HCT116 (cell line): Measurements from ENCODE around the gene OPTN. TPM values are rescaled to one million over a fixed set of nuclear protein-coding genes. Genes with fewer than 3 reads are reported as not detected.

Experiments used
- ATAC-seq: fragments of 200-7000 bp; cut with Tn5 transposase; 2 replicates; pipeline ENCODE4 v1.9.1; 2020; ENCODE audit warnings: mild to moderate bottlenecking, moderate library complexity
- BruUV-seq: library from RNA; stranded (reverse); fragments of 400-500 nt; replicated peaks from 2 replicates; lab custom pipeline; 2021; lab: Mats Ljungman, UMichigan
- CTCF ChIA-PET: fragments of 300-600 bp; sonication (Branson Sonifier 250); formaldehyde crosslinking; loops from one replicate; lab custom pipeline; 2021; ENCODE audit warnings: antibody characterized with exemption; lab: Charles Lee
- POLR2A ChIA-PET: fragments of 300-600, 350-600 bp; sonication (Branson Sonifier 250); formaldehyde crosslinking; loops from one replicate; lab custom pipeline; 2021; ENCODE audit warnings: antibody characterized with exemption; lab: Charles Lee
- RAD21 ChIA-PET, 2 experiments: fragments of 300-600 bp; sonication (Branson Sonifier 250); formaldehyde crosslinking; loops; one replicate each; lab custom pipeline; 2023; ENCODE audit warnings: low total read pairs in 2 of 2; ENCODE audit not compliant: uncharacterized antibody in 2 of 2, unreplicated experiment in 2 of 2, low non-redundant PET in 1 of 2; lab: Charles Lee
- DNase-seq: peaks from one replicate; pipeline ENCODE4 v3.0.0-alpha.2; 2010; ENCODE audit warnings: low read depth, low spot score
- H2AFZ ChIP-seq: fragments of 200-600 bp; shearing (Covaris generic), sonication (generic); 2 replicates; pipeline ENCODE4 v1.6.1; 2017; ENCODE audit warnings: low read depth, mixed run types, mixed read lengths, antibody characterized with exemption, low read length; ENCODE audit not compliant: poor library complexity, severe bottlenecking
- H3K27ac ChIP-seq: 2 replicates; pipeline ENCODE4 v1.5.1; 2012; ENCODE audit warnings: low read depth, low read length
- H3K27me3 ChIP-seq: fragments of 200-600 bp; sonication (generic); 2 replicates; pipeline ENCODE4 v1.6.1; 2016; ENCODE audit warnings: mixed run types, low read length, mixed read lengths; ENCODE audit not compliant: insufficient read depth
- H3K36me3 ChIP-seq, 2 experiments: fragments of 200-500 bp in 1 of 2; fragments of 200-600 bp in 1 of 2; sonication (Bioruptor generic) in 1 of 2; sonication (generic) in 1 of 2; 2 replicates each; pipeline versions ENCODE4 v1.5.1 to v1.6.1; 2014 to 2016; ENCODE audit warnings: low read length in 2 of 2, inconsistent platforms in 1 of 2, mixed read lengths in 1 of 2, mixed run types in 1 of 2; ENCODE audit not compliant: insufficient read depth in 2 of 2, control insufficient read depth in 1 of 2
- H3K4me1 ChIP-seq, 2 experiments: fragments of 200-600 bp in 1 of 2; sonication (generic) in 1 of 2; 2 replicates each; pipeline versions ENCODE4 v1.5.1 to v1.6.1; 2012 to 2017; ENCODE audit warnings: low read length in 2 of 2, inconsistent platforms in 1 of 2, mild to moderate bottlenecking in 1 of 2, mixed read lengths in 1 of 2, mixed run types in 1 of 2, moderate library complexity in 1 of 2; ENCODE audit not compliant: insufficient read depth in 2 of 2, control insufficient read depth in 1 of 2
- H3K4me2 ChIP-seq: fragments of 200-600 bp; sonication (generic); 2 replicates; pipeline ENCODE4 v1.6.1; 2017; ENCODE audit warnings: mixed run types, low read length, mixed read lengths
- H3K4me3 ChIP-seq, 2 experiments: fragments of 200-600 bp in 1 of 2; sonication (generic) in 1 of 2; replicated peaks in 1 of 2; 2 replicates each; pipeline ENCODE4 v1.5.1; 2011 to 2016; ENCODE audit warnings: low read length in 2 of 2, control low read depth in 1 of 2, low read depth in 1 of 2, mild to moderate bottlenecking in 1 of 2, mixed read lengths in 1 of 2, mixed run types in 1 of 2
- H3K79me2 ChIP-seq: fragments of 200-600 bp; sonication (generic); 2 replicates; pipeline ENCODE4 v1.6.1; 2017; ENCODE audit warnings: mild to moderate bottlenecking, mixed run types, low read length, moderate library complexity, mixed read lengths; ENCODE audit not compliant: insufficient read depth
- H3K9ac ChIP-seq: fragments of 200-600 bp; sonication (generic); 2 replicates; pipeline ENCODE4 v1.6.1; 2016; ENCODE audit warnings: low read length, mixed read lengths
- H3K9me2 ChIP-seq: fragments of 200-600 bp; sonication (generic), shearing (Covaris generic); 2 replicates; pipeline ENCODE4 v1.6.1; 2017; ENCODE audit warnings: mixed run types, mild to moderate bottlenecking, moderate library complexity; ENCODE audit not compliant: insufficient read depth
- H3K9me3 ChIP-seq, 2 experiments: fragments of 200-500 bp in 1 of 2; fragments of 200-600 bp in 1 of 2; sonication (Bioruptor generic) in 1 of 2; sonication (generic) in 1 of 2; 2 replicates each; pipeline ENCODE4 v1.6.1; 2014 to 2017; ENCODE audit warnings: low read length in 2 of 2, mixed read lengths in 2 of 2, inconsistent platforms in 1 of 2, low read depth in 1 of 2, mild to moderate bottlenecking in 1 of 2, mixed run types in 1 of 2, moderate library complexity in 1 of 2; ENCODE audit not compliant: control insufficient read depth in 1 of 2, insufficient read depth in 1 of 2
- H4K20me1 ChIP-seq: fragments of 200-600 bp; sonication (generic), shearing (Covaris generic); 2 replicates; pipeline ENCODE4 v1.6.1; 2017; ENCODE audit warnings: mixed run types, mild to moderate bottlenecking, moderate library complexity; ENCODE audit not compliant: insufficient read depth
- EGR1 ChIP-seq: IDR thresholded peaks from 2 replicates; pipeline ENCODE4 v1.6.1; 2012; ENCODE audit warnings: low read depth
- ELF1 ChIP-seq: IDR thresholded peaks from 2 replicates; pipeline ENCODE4 v1.6.1; 2012; ENCODE audit warnings: low read depth, borderline replicate concordance
- EZH2 ChIP-seq: fragments of 200-600 bp; sonication (generic); IDR thresholded peaks from 2 replicates; pipeline ENCODE4 v1.6.1; 2017; ENCODE audit warnings: antibody characterized with exemption, mixed run types
- EZH2phosphoT487 ChIP-seq: fragments of 200-600 bp; IDR thresholded peaks from 2 replicates; pipeline ENCODE4 v1.6.1; 2018; ENCODE audit warnings: antibody characterized with exemption, borderline replicate concordance
- FOSL1 ChIP-seq: IDR thresholded peaks from 2 replicates; pipeline ENCODE4 v1.6.1; 2012; ENCODE audit warnings: low read depth
- JUND ChIP-seq: IDR thresholded peaks from 2 replicates; pipeline ENCODE4 v1.6.1; 2012
- POLR2A ChIP-seq: IDR thresholded peaks from 2 replicates; pipeline ENCODE4 v1.7.0; 2011; ENCODE audit warnings: borderline replicate concordance; ENCODE audit not compliant: insufficient read depth, insufficient read length; ENCODE audit errors: extremely low read depth
- POLR2AphosphoS5 ChIP-seq: IDR thresholded peaks from 2 replicates; pipeline ENCODE4 v1.6.1; 2011; ENCODE audit warnings: mild to moderate bottlenecking, low read depth, low read length, moderate library complexity
- RAD21 ChIP-seq: IDR thresholded peaks from 2 replicates; pipeline ENCODE4 v1.6.1; 2012; ENCODE audit warnings: low read depth, mild to moderate bottlenecking
- SP1 ChIP-seq: IDR thresholded peaks from 2 replicates; pipeline ENCODE4 v1.6.1; 2012; ENCODE audit warnings: low read depth
- SRF ChIP-seq: IDR thresholded peaks from 2 replicates; pipeline ENCODE4 v1.6.1; 2012; ENCODE audit warnings: low read depth
- TCF7L2 ChIP-seq: IDR thresholded peaks from 2 replicates; pipeline ENCODE4 v1.7.0; 2011; ENCODE audit warnings: borderline replicate concordance, inconsistent platforms; ENCODE audit not compliant: insufficient read depth, insufficient read length; ENCODE audit errors: extremely low read depth
- YY1 ChIP-seq: IDR thresholded peaks from 2 replicates; pipeline ENCODE4 v1.6.1; 2011; ENCODE audit warnings: low read length, low read depth, moderate library complexity, mild to moderate bottlenecking; ENCODE audit not compliant: insufficient replicate concordance; ENCODE audit errors: extremely low read depth
- ZFX ChIP-seq: fragments of 450-650 bp; IDR thresholded peaks from 2 replicates; pipeline ENCODE4 v1.6.1; 2017
- ZNF274 ChIP-seq: fragments of 200-500 bp; sonication (Bioruptor generic); IDR thresholded peaks from 2 replicates; pipeline ENCODE4 v1.6.1; 2014; ENCODE audit warnings: mild to moderate bottlenecking, low read depth, low read length, inconsistent platforms
- intact Hi-C: fragments of 100-400 bp; cut with micrococcal nuclease; formaldehyde crosslinking; loops from 2 replicates; pipeline ENCODE4 v1.10.0; 2022
- total RNA-seq: library from RNA; stranded (reverse); gene quantifications from one replicate; pipeline ENCODE4 v1.2.1, GENCODE V29; 2021; ENCODE audit not compliant: unreplicated experiment
- TF ChIP-seq, protein P1 (sequence below): IDR thresholded peaks from 2 replicates; pipeline ENCODE4 v1.6.1; 2011; ENCODE audit warnings: mild to moderate bottlenecking, low read length, moderate library complexity; ENCODE audit not compliant: insufficient replicate concordance; ENCODE audit errors: extremely low read depth
- TF ChIP-seq, protein P2 (sequence below): IDR thresholded peaks from 2 replicates; pipeline ENCODE4 v1.6.1; 2012; ENCODE audit warnings: low read depth
- TF ChIP-seq, protein P3 (sequence below), 3 experiments: fragments of 200-600 bp in 1 of 3; sonication (generic) in 1 of 3; IDR thresholded peaks in 2 of 3; conservative IDR thresholded peaks in 1 of 3; 2 replicates each; pipeline ENCODE4 v1.5.1; 2012 to 2017; ENCODE audit warnings: low read depth in 2 of 3, low read length in 2 of 3, antibody characterized with exemption in 1 of 3, borderline replicate concordance in 1 of 3, control low read depth in 1 of 3, mild to moderate bottlenecking in 1 of 3, mixed read lengths in 1 of 3, mixed run types in 1 of 3, moderate library complexity in 1 of 3; ENCODE audit not compliant: insufficient read depth in 1 of 3
- TF ChIP-seq, protein P4 (sequence below): IDR thresholded peaks from 2 replicates; pipeline ENCODE4 v1.6.1; 2012
- TF ChIP-seq, protein P5 (sequence below): IDR thresholded peaks from 2 replicates; pipeline ENCODE4 v1.6.1; 2012

OPTN gene
- total RNA-seq, 1 experiment from 2014 or later: 17.0 TPM

DNA sequence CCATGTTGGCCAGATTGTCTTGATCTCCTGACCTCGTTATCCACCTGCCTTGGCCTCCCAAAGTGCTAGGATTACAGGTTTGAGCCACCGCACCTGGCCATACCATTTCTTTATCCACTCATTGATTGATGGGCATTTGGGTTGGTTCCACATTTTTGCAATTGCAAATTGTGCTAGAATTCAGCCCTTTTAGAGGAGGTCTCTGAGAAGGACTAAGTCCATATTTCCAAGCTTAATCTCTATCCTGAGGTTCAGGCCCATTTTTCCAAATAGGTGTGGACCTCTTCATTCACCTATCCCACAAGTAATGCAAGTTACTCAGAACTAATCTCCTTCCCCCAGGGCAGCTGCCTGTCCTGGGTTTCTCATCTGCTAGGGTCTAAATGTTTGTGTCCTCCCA is 9.7 kb upstream of the OPTN start:
- POLR2A ChIA-PET: no interaction called here
- no peak overlapping the region for H3K27ac ChIP-seq
- CTCF ChIA-PET: no interaction called here

More for the DNA sequence above, 9.7 kb upstream of the OPTN start:
- Histone ChIP-seq H3K4me1 (peaks cover 9 to 21% of the 10 kb centered on the region in 2 experiments; a peak in 3 of 4 replicates), H3K4me3 (no peak overlapping the region), H3K9ac (no peak overlapping the region), H3K9me2 (no peaks in the 10 kb centered on the region), H3K36me3 (no peaks in the 10 kb centered on the region), H3K27me3 (no peaks in the 10 kb centered on the region), H3K79me2 (no peaks in the 10 kb centered on the region), H2AFZ (no peak overlapping the region), H4K20me1 (no peaks in the 10 kb centered on the region), H3K9me3 (0 out of 4 replicates have a peak, but pooled peaks cover 0 to 1% of the 10 kb centered on the region in 2 experiments), H3K4me2 (no peak overlapping the region)
- no peak for ATAC-seq
- intact Hi-C loops: no loop called here
- BruUV-seq: no TSS peak
- TF ChIP-seq ZNF274 (no peak), EZH2 (no peak), RAD21 (no peak), SRF (no peak), ELF1 (no peak), FOSL1 (no peak), POLR2AphosphoS5 (no peak), EZH2phosphoT487 (no peak), TCF7L2 (no peak), POLR2A (no peak), EGR1 (no peak), ZFX (no peak), JUND (no peak), SP1 (no peak), YY1 (no peak)
- TF ChIP-seq, protein P1, sequence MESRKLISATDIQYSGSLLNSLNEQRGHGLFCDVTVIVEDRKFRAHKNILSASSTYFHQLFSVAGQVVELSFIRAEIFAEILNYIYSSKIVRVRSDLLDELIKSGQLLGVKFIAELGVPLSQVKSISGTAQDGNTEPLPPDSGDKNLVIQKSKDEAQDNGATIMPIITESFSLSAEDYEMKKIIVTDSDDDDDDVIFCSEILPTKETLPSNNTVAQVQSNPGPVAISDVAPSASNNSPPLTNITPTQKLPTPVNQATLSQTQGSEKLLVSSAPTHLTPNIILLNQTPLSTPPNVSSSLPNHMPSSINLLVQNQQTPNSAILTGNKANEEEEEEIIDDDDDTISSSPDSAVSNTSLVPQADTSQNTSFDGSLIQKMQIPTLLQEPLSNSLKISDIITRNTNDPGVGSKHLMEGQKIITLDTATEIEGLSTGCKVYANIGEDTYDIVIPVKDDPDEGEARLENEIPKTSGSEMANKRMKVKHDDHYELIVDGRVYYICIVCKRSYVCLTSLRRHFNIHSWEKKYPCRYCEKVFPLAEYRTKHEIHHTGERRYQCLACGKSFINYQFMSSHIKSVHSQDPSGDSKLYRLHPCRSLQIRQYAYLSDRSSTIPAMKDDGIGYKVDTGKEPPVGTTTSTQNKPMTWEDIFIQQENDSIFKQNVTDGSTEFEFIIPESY: no peak
- TF ChIP-seq, protein P2, sequence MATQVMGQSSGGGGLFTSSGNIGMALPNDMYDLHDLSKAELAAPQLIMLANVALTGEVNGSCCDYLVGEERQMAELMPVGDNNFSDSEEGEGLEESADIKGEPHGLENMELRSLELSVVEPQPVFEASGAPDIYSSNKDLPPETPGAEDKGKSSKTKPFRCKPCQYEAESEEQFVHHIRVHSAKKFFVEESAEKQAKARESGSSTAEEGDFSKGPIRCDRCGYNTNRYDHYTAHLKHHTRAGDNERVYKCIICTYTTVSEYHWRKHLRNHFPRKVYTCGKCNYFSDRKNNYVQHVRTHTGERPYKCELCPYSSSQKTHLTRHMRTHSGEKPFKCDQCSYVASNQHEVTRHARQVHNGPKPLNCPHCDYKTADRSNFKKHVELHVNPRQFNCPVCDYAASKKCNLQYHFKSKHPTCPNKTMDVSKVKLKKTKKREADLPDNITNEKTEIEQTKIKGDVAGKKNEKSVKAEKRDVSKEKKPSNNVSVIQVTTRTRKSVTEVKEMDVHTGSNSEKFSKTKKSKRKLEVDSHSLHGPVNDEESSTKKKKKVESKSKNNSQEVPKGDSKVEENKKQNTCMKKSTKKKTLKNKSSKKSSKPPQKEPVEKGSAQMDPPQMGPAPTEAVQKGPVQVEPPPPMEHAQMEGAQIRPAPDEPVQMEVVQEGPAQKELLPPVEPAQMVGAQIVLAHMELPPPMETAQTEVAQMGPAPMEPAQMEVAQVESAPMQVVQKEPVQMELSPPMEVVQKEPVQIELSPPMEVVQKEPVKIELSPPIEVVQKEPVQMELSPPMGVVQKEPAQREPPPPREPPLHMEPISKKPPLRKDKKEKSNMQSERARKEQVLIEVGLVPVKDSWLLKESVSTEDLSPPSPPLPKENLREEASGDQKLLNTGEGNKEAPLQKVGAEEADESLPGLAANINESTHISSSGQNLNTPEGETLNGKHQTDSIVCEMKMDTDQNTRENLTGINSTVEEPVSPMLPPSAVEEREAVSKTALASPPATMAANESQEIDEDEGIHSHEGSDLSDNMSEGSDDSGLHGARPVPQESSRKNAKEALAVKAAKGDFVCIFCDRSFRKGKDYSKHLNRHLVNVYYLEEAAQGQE: no peak
- TF ChIP-seq, protein P3, sequence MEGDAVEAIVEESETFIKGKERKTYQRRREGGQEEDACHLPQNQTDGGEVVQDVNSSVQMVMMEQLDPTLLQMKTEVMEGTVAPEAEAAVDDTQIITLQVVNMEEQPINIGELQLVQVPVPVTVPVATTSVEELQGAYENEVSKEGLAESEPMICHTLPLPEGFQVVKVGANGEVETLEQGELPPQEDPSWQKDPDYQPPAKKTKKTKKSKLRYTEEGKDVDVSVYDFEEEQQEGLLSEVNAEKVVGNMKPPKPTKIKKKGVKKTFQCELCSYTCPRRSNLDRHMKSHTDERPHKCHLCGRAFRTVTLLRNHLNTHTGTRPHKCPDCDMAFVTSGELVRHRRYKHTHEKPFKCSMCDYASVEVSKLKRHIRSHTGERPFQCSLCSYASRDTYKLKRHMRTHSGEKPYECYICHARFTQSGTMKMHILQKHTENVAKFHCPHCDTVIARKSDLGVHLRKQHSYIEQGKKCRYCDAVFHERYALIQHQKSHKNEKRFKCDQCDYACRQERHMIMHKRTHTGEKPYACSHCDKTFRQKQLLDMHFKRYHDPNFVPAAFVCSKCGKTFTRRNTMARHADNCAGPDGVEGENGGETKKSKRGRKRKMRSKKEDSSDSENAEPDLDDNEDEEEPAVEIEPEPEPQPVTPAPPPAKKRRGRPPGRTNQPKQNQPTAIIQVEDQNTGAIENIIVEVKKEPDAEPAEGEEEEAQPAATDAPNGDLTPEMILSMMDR (IDR thresholded peaks at IDR 0.05 in 2 of 3, conservative IDR thresholded peaks at IDR 0.05 in 1 of 3; ENCODE audit: borderline replicate concordance in 1 of 3, insufficient read depth in 1 of 3, low read depth in 2 of 3, low read length in 2 of 3): no peak
- TF ChIP-seq, protein P4, sequence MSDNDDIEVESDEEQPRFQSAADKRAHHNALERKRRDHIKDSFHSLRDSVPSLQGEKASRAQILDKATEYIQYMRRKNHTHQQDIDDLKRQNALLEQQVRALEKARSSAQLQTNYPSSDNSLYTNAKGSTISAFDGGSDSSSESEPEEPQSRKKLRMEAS: no peak
- TF ChIP-seq, protein P5, sequence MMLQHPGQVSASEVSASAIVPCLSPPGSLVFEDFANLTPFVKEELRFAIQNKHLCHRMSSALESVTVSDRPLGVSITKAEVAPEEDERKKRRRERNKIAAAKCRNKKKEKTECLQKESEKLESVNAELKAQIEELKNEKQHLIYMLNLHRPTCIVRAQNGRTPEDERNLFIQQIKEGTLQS: no peak
- no peak for DNase-seq
- RAD21 ChIA-PET: no interaction called here
